DLD1 (cell line): Measurements from ENCODE around the gene CACTIN.

Experiments
- in situ Hi-C: cut with HindIII; loops from 2 replicates; pipeline ENCODE4 v1.10.0; 2017; ENCODE audit warnings: low sequenced_read_pairs

CACTIN gene

DNA sequence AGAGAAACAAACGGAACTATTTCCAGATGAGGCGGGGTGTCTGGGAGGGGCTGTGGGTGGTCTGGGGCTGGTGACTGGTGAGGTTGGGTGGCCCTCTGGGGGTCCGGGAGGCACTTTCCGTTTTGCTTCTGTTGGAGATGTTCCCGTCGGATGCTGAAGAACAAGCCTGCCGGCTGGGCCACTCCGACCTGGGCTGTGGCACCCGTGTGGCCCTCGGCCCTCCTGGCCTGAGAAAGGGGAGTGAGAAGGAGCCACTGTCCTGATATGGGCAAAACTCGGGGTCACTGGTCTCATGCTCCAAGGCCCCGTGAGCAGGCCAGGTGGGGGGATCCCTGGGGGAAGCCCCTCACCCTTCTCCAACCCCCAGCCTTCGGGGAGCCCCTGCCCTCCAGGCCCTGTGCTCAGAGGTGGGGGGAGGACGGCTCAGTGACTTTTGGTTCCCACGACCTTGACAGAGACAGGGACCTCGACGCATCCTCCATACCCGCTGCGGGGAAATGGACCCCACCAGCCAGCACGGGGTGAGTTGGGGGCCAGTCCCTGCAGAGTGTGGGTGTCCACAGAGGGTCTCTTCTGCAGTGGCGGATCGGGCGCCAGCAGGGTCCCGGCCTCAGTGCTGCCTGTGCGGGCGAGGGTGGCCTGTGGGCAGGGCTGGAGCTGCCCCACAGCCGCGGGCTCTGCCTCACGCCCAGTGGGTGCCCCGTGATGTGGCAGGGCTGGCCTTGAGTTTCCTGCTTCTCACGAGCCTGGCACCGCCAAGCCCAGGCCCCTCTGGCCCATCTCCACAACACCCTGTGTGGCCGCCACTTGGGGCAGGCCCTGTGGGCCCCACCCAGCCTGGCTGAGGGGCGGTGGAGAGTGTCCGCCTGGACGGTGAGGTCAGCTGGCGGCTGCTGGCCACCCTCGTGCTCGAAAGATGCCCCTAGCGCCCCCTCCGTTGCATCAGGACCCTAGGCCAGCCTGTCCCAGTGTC, 15.6 kb downstream of the CACTIN start:
- in situ Hi-C loops, result no loop called here

DNA sequence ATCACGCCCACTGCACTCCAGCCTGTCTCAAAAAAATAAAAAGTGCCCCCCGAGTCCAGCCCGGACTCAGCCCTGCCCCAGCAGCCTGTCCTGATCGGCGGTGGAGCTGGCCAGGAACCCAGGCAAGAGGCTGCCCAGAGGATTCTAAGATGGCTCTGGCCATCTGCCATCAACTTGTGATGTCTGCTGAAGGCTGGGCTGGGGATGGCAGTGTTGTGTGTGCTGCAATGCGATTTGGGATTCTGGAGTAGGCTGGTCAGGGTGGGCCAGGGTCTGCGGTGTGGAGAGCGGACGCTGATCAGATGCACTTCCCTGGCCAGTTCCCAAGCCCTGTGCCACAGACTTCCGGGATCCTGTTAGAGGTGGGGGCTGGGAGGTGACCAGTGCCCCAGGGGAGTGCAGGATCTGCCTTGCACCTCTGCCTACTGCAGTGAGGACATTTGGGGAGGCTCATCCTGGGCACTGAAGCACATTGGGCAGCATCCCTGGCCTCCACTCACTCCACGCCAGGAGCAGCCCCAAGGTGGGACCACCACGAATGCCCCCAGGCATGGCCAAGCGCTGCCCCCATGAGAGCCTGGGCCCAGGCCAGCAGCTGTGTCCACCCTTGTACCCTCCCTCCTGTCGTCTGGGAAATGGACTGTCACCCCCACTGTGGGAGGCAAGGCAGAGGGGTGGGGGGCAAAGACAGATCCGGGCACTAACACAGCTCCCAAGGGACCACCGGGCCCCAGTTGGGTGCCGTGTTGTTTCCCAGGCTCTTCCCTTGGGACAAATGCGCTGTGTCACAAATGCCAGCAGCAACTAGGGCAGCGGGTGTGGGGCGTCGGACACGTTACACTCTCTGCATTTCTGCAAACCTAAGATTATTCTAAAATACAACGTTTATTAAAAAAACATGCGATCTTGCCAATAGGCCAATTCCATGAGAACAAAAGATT, 16.5 kb downstream of the CACTIN start:
- in situ Hi-C loops, result no loop called here

DNA sequence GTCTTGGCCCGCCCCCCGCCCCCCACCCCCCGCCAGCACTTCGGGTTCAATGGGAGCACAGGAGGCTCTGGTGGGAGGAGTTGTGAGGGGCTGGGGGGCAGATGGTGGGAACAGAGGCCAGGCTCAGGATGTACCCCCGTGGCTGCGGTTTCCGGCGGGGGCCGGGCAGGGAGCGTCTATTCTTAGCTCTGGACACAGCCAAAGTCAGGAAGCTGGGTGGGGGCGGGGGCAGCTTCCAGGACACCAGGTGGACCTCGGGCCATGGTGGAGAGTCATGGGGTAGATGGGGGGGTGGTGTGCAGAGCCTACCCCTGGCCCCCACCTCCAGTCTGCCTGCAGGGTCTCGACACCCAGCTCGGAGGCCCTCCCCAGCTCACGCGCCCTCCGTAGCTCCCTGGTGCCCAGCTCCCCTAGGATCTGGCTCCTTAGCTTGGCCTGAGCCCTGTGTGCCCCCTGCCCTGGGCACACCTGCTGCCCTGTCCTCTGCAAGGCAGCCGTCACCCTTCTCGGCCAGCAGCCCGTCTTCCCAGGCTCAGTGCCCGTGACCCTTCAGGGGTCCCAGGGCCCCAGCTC, 17.8 kb downstream of the CACTIN start:
- in situ Hi-C loops, result no loop called here

DNA sequence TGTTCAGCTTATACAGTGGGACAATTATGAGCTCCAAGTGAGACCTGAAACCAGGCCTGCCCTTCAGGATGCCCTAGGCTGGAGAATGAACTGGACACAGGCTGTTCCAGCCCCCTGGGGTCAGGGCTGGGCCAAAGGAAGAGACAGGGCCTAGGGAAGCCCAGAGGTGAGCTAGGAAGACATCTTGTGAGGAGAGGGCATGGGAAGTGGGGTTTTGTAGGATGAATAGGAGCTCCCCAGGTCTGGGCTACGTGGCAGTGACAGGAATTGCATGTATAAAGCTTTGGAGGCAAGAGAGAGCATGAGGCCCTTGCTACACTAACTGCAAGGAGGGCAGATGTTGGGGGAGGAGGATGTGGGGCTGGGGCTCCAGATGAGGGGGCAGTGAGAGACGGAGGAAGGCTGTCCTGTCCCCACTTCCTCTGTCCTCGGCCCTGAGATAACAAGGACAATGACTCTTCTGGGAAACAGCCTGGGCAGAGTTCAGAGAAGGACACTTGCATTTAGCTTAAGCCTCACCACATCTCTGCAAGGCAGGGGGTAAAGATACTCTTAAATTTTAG, 18.4 kb downstream of the CACTIN start:
- in situ Hi-C loops, result no loop called here

DNA sequence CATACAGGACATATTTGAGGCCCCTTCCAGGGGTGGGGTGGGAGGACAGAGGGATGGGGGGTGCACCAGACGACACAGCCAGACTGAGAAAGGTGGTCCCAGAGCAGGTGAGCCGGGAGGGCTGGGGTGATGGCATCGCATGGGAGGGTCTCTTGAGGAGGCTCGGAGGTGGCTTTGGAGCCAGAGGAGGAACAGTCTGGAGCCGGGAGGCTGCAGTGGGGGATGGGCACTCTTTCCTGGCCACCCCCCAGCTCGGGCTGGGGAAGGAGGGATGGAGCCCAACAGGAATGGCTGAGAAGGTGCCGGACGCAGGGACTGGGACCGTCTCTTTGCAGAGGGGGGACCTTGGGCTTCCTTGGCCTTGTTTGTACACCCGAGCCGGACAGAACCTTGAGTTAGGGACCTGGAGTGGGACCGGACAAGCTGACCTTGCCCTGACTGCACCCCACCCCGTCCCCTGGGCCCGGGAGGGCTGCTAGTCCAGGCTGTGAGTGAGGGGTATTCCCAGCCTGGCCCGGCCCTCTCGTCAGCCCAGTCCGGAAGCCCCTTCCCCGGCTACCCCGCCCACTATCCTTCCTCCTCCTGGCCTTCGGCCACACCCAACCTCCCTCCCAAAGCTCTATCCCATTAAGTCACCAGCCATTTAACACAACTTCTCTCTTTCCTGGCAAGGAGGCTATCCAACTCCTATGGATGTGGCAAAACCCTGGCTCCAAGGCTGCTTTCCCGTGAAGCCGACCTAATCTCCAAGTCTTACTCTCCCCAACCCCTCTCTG, 19.1 kb downstream of the CACTIN start:
- in situ Hi-C loops, result no loop called here

DNA sequence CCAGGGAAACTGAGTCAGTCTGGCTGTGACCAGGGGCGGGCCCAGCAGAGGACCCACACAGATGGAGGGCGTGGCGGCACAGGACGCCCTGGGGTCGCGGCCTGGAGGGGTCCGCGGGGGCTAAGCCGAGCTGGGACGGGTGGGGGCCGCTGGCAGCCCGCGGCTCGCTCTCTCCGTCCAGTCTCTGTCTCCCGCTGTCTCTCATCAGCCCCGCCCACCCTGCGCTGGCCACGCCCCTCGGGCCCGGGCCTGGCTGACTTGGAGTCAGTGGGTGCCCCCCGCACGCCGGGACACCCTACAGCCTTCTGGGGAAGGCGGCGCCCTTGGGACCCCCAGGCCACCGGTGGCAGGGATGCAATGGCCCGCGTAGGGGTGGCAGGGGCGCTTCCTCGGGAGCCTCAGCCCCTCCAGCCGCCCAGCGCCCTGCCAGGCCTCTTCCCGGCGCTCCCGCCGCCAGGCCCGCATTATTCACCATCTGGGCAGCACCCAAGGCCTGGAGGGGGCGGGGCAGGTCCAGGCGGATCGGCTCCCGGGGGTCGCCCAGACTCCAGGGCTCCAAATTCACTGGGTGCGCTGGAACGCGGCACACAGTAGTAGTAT, 19.8 kb downstream of the CACTIN start, which contains the start of gene TBXA2R:
TSS of gene TBXA2R (minus strand) at position 186 of the 600 bp plus-strand sequence. CDS start 6,241 bp downstream, outside the sequence.
- in situ Hi-C loops, result no loop called here

DNA sequence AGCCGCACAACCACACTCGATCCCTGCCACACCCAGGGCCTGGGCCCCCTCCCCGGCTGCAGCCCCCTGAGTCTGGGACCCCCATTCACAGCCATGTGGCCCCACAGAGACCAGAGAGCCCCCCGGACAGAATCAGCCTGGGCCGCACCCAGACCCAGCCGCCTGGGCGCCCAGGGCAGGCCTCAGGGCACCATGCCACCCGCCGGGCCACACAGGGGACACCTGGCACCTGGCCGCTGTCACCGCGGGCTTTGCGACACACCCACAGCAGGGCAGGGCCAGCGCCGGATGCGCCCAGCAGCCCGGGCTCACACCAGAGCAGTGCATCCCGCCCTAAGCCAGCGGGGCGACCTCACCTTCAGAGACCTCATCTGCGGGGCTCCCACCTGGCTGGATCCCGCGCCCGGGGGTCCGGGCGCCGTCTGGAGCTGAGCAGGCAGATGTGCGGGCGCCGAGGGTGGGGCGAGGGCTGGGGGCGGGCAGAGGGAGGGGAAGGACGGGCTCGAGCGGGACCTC, 20.4 kb downstream of the CACTIN start:
- in situ Hi-C loops, result no loop called here

DNA sequence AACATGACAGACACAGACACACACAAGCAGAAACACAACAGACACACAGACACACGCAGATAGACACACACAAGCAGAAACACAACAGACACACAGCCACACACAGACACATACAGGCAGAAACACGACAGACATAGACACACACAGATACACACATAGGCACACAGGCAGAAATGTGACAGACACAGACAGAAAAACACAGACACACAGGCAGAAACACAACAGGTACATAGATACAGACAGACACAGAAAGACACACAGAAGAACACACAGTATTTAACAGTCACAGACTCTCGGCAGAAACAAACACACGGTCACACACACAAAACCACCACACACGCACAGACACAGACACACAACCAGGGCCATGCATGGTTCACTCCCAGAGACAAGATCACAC, 20.8 kb downstream of the CACTIN start:
- in situ Hi-C loops, result no loop called here

DNA sequence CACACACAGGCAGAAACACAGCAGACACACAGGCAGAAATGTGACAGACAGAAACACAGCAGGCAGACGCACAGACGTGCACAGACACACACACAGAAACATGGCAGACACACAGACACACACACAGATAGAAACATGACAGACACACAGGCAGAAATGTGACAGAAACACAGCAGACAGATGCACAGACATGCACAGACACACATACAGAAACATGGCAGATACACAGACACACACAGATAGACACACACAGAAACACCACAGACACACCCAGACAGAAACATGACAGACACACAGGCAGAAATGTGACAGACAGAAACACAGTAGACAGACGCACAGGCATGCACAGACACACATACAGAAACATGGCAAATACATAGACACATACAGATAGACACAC, 21.2 kb downstream of the CACTIN start:
- in situ Hi-C loops, result no loop called here

DNA sequence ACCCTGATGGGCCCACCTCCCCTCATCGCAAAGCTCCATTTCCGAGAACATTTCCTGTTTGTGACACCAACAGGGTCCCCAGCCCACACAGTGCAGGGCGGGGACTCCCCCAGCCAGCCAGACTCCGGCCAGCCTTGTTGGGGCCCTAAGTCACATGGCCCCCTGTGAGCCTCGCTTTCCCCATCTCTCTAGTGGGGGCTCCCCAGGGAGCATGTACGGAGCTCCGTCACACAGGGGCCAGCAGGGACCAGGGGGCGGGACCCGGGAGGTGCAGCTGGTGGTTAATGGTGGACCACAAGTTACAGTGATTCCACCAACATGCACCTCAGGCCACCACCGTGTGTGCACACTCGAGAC, 21.6 kb downstream of the CACTIN start:
- in situ Hi-C loops, result no loop called here

DNA sequence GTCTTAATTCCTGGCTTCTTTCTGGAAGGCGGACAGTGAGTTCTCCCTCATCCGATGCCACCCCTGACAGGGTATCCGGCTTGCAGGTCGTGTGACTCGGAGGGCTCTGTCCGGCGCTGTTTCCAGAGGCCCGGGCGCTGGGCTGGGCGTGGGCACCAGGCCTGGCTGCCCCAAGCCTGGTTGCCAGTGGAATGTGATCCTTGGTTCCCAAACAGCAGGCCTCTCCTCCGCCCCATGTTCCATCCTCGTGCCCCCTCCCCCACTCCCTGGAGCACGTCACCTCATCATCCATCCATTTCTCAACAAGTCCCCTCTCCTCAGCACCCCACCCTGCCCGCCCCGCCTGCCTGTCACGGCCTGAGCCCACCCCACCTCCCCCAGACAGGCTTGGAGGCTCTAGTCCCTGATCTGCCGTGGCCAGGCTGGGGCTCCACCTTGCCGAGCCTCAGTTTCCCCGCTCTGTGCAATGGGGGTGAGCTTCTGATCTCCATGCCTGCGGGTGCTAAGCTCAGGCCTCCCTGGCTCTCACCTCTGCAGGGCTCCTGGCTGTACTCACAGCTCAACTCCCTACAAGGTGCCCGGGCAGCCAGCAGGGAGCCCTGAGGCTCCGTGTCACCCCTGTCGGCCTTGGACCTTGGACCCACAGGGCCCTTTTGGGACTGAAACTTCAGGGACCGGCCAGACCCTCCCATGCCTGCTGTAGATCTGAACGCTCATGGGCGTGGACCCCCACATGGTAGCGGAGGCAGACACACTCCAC, 22.2 kb downstream of the CACTIN start:
- in situ Hi-C loops, result no loop called here

DNA sequence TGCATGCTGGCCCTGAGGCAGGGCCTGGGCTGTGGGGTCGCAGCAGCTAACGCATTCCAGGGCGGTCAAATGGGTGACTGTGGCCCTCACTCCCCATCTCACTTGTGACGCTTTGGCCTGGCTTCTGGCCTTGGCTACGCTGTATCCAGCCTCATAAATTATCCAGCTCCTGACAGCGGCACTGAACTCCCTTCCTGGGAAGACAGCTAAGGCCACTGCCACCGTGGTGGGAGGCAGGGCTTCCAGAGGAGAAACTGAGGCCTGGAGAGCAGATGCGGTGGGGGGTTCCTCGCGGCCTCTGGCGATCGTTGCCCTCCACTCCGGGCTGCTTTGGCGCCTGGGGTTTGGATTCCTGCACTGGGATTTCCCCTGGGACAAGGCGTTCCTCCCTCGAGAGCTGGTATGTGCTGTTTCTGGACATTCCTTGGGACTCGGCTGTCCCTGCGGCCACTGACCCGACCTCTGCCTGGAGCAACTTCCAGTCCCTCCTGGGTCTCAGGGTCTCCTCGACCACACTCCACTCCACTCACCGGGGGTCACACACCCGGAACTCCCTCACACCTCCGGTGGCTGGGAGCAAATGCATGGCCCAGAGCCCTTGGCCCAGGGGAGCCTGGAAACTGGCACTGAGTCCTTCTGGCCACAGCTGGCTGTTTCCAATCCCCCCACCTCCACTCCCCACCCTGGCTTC, 23.3 kb downstream of the CACTIN start:
- in situ Hi-C loops, result no loop called here

DNA sequence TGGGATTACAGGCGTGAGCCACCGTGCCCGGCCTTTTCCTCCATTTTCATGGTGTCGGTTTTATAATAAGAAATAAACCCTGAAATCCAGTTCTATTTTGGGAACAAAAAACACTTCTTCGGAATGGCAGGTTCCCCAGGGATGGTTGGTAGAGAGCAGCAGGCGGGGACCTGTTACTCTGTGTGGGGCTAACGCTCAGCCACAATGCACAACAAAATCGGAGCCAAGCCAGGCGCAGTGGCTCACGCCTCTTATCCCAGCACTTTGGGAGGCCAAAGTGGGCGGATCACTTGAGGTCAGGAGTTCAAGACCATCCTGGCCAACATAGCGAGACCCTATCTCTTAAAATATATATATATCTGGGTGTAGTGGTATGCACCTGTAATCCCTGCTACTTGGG, 25.6 kb downstream of the CACTIN start:
- in situ Hi-C loops, result no loop called here

DNA sequence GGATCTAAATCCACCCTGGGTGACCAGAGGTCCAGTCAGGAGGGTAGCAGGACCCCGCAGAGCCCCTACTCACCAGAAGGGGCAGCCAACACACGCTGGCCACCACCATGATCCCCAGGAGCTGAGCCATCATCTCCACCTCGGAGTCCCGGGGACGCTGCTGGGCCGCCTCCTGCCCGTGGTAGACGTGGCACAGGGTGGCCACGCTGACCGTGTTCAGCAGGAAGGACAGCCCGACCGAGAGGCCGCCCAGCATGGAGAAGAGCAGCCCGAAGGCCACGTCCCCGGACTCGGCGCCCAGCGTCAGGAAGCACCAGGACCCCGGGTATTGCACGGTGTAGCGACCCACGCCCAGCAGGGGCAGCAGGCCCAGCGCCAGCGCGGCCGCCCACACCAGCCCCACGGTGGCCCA, 26.8 kb downstream of the CACTIN start:
- in situ Hi-C loops, result no loop called here

DNA sequence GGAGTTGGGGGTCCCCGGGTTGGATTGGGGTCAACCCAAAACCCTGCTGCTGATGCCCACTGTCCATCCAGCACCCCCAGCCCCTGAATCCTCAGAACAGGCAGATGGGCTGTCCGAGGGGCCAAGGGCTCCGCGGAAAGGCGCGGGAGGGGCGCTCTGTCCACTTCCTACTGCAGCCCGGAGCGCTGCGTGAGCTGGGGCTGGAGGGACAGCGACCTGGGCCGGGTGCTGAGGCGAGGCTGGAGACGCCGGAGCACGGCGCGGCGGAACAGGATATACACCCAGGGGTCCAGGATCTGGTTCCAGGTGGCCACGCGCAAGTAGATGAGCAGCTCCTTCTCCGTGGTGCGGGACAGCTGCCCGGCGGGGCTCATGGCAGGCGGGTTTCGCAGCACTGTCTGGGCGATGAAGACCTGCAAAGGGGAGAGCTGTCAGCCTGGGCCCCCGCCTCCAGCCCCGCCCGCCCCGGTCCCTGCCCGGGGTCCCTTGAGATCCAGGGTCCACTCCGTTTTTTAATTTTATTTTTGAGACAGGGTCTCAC, 31.0 kb downstream of the CACTIN start:
- in situ Hi-C loops, result no loop called here

DNA sequence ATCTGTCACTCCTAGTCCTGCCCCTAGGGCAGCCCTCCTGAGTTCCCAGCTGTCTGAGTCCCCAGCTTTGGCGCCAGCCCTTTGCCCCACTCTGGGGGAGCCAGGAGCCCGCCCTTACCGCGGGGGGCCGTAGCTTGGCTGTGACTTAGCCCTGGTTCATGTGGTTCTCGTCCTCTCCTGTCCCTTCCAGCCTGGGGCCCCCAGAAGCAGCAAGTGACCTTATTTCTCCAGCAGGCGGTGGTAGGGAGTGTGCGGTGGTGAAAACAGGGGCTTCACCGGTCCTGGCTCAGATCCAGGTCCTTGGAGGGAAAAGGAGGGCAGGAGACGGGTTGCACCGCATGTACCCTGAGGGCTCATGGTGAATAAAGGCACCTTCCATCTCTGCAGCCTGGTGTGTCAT, 33.4 kb downstream of the CACTIN start:
- in situ Hi-C loops, result no loop called here

DNA sequence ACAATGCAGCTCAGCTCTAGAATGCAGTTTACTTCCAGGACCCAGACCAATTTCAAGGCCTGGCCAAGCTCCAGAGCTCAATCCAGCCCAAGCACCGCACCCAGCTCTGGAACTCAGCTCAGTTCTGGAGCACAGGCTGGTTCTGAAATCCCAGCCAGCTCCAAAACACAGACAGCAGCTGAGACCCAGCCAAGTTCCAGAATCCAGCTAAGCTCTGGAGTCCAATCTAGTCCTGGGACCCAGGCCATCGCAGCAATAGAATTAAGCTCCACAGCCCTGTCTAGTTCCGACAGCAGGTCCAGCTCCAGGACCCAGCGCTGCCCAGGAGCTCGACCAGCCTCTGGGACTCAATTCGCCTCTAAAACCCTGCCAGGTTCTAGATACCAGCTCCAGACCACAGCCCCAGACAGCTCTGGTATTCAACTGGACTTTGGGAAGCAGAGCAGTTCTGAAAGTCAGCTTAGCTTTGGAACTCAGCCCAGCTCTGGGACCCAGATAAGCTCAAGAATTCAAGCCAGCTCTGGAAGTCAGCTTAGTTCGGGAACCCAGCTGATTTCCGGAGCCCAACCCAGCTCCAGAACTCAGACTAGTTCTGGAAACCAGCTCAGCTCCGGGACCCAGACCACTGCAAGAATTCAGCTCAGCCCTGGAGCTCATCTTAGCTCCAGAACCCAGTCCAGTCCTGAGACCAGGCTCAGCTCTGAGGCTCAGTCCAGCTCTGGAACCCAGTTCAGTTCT, 34.5 kb downstream of the CACTIN start:
- in situ Hi-C loops, result no loop called here
